ENCODE results near the gene ANO10. TPM values are rescaled to one million over a fixed set of nuclear protein-coding genes. Genes with fewer than 3 reads are reported as not detected.
"Not testable (repeated sequence)": the region's sequence is repeated elsewhere in the genome, so short reads cannot be mapped to it uniquely, and the experiment has no call there.

ANO10 gene
- 10 to 100 TPM; 32.4 to 41.3 (median 38.8) TPM for polyA plus RNA-seq (ENCODE audit: insufficient read length in 3 of 3)
- long read RNA-seq, donor 1, partial matches to known transcripts: 0 of 2 reads
- long read RNA-seq, donor 1, other reads (novel, unspliced or antisense): 0 of 2 reads
- long read RNA-seq, donor 2: 0 reads
- long read RNA-seq, donor 3, partial matches to known transcripts: 0 of 4 reads
- long read RNA-seq, donor 3, other reads (novel, unspliced or antisense): 0 of 4 reads
- long read RNA-seq, donor 4, partial matches to known transcripts: 0 of 4 reads
- long read RNA-seq, donor 4, other reads (novel, unspliced or antisense): 0 of 4 reads
- long read RNA-seq, donor 5: 0 reads
- long read RNA-seq, donor 6, partial matches to known transcripts: 0 of 3 reads
- long read RNA-seq, donor 6, other reads (novel, unspliced or antisense): 0 of 3 reads
- long read RNA-seq, donor 7, partial matches to known transcripts: 0 of 3 reads
- long read RNA-seq, donor 7, other reads (novel, unspliced or antisense): 0 of 3 reads
- long read RNA-seq, donor 8, transcript ANO10-201 (13 exons, 3,212 nt): major isoform, 6 of 7 reads
- long read RNA-seq, donor 8, partial matches to known transcripts: 0 of 7 reads
- long read RNA-seq, donor 8, other reads (novel, unspliced or antisense): 0 of 7 reads
- long read RNA-seq, donor 9, transcript ANO10-201 (13 exons, 3,212 nt): major isoform, 5 of 5 reads
- long read RNA-seq, donor 9, partial matches to known transcripts: 0 of 5 reads
- long read RNA-seq, donor 9, other reads (novel, unspliced or antisense): 0 of 5 reads
- long read RNA-seq, donor 10, partial matches to known transcripts: 0 of 3 reads
- long read RNA-seq, donor 10, other reads (novel, unspliced or antisense): 0 of 3 reads
- long read RNA-seq, donor 11, partial matches to known transcripts: 0 of 3 reads
- long read RNA-seq, donor 11, other reads (novel, unspliced or antisense): 0 of 3 reads
- long read RNA-seq, donor 12: 0 reads
- long read RNA-seq, donor 13, partial matches to known transcripts: 8 of 11 reads
- long read RNA-seq, donor 13, other reads (novel, unspliced or antisense): 0 of 11 reads
- long read RNA-seq, donor 14, partial matches to known transcripts: 0 of 2 reads
- long read RNA-seq, donor 14, other reads (novel, unspliced or antisense): 0 of 2 reads
- long read RNA-seq, donor 15: 0 reads
- long read RNA-seq, donor 16, transcript ANO10-201 (13 exons, 3,212 nt): major isoform, 12 of 24 reads
- long read RNA-seq, donor 16, partial matches to known transcripts: 5 of 24 reads
- long read RNA-seq, donor 16, other reads (novel, unspliced or antisense): 5 of 24 reads

DNA sequence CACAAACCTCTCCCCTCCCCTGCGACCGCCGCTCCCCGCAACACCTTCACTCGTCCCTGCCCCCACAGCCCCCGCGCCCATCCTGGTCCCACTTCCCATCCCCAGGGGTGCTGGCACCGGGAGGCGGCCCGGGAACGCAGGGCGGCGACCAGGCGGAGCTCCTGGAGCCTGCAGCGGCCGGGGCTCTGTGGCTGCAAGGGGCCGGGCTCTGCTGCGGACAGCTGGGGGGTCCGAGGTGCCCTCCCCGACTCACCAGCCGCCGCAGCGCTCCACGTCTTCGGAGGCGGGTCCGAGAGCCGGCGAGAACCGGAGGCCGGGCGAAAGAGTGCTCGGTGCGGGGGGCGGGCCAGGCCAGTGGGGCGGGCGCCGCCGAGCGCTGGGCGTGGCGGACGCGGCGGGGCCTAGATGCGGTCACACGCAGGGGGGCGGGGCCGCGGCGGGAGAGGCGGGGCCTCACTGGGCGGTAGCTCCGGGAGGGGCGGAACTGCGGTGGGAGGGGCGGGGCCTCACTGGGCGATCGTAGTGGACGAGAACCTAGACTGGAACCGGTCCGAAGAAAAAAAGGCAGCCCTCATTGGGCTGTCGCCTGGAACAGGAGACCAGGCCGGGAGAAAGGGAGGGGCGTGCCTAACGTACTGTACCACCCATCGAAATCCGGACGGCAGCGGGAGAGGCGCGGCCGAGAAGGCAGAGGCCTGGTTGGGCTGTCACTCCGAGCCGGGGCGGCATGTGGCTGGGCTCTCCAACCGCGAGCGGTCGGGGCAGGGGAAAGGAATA is at the start of gene ANO10:
ANO10 (minus strand) TSS at position 356 of the 777 bp plus-strand sequence. CDS start 16,159 bp downstream, outside the sequence.
- peak; percentile 93 to 99 (median 97) for DNase-seq (ENCODE audit: extremely low read depth in 1 of 11, low read depth in 9 of 11, low spot score in 4 of 11)

GRCh38 chr3:43670635-43671522 is 49.1 kb upstream of the ANO10 start:
- DNase-seq (ENCODE audit: extremely low read depth in 1 of 11, low read depth in 9 of 11, low spot score in 4 of 11): no peak

DNA sequence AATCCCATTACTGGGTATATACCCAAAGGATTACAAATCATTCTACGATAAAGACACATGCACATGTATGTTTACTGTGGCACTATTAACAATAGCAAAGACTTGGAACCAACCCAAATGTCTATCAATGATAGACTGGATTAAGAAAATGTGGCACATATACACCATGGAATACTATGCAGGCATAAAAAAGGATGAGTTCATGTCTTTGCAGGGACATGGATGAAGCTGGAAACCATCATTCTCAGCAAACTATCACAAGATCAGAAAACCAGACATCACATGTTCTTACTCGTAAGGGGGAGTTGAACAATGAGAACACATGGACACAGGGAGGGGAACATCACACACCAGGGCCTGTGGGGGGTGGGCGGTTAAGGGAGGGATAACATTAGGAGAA is 43.2 kb upstream of the ANO10 start:
- DNase-seq (ENCODE audit: extremely low read depth in 1 of 11, low read depth in 9 of 11, low spot score in 4 of 11): not testable (repeated sequence)

DNA sequence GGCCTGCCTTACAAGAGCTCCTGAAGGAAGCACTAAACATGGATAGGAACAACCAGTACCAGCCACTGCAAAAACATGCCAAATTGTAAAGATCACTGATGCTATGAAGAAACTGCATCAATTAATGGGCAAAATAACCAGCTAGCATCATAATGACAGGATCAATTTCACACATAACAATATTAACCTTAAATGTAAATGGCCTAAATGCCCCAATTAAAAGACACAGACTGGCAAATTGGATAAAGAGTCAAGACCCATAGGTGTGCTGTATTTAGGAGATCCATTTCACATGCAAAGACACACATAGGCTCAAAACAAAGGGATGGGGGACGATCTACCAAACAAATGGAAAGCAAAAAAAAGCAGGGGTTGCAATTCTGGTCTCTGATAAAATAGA is 39.6 kb upstream of the ANO10 start:
- DNase-seq (ENCODE audit: extremely low read depth in 1 of 11, low read depth in 9 of 11, low spot score in 4 of 11): not testable (repeated sequence)

GRCh38 chr3:43659250-43659880 is 37.6 kb upstream of the ANO10 start:
- no peak for DNase-seq (ENCODE audit: extremely low read depth in 1 of 11, low read depth in 9 of 11, low spot score in 4 of 11)

GRCh38 chr3:43656390-43656789 is 34.6 kb upstream of the ANO10 start:
- not testable (repeated sequence) for DNase-seq (ENCODE audit: extremely low read depth in 1 of 11, low read depth in 9 of 11, low spot score in 4 of 11)

GRCh38 chr3:43650345-43650744 is 28.5 kb upstream of the ANO10 start:
- DNase-seq (ENCODE audit: extremely low read depth in 1 of 11, low read depth in 9 of 11, low spot score in 4 of 11): no peak

DNA sequence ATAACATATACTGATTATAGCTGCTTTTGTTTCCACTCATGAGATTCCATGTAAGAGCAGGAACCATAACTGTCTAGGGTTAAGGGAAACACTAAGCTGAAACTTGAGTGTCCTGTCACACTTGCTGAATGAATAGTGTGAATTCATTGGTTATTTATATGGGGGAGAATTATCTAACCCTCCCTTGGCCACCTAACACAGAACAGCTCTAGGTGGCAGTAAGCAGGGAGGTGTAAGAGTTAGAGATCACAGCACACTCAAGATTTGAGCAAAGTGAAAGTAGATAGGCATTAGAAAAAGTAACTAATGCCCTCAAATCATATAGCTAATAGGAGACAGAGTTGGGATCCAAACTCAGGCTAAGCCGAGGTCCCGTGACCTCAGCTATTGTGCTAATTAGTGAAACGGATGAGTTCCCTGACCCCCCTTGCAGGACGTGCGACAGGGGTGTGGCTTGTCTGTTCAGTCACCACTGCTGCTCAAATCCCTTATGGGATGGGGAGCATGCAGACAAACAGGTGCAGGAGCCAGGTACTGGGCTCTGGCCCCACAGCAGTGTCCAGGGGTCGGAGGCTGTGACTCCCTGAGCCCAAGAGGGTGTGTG is 27.7 kb upstream of the ANO10 start:
- peak in 1 of 11 donors; percentile 5 for DNase-seq (ENCODE audit: extremely low read depth in 1 of 11, low read depth in 9 of 11, low spot score in 4 of 11)

GRCh38 chr3:43648957-43649356 is 27.1 kb upstream of the ANO10 start:
- DNase-seq (ENCODE audit: extremely low read depth in 1 of 11, low read depth in 9 of 11, low spot score in 4 of 11): no peak

DNA sequence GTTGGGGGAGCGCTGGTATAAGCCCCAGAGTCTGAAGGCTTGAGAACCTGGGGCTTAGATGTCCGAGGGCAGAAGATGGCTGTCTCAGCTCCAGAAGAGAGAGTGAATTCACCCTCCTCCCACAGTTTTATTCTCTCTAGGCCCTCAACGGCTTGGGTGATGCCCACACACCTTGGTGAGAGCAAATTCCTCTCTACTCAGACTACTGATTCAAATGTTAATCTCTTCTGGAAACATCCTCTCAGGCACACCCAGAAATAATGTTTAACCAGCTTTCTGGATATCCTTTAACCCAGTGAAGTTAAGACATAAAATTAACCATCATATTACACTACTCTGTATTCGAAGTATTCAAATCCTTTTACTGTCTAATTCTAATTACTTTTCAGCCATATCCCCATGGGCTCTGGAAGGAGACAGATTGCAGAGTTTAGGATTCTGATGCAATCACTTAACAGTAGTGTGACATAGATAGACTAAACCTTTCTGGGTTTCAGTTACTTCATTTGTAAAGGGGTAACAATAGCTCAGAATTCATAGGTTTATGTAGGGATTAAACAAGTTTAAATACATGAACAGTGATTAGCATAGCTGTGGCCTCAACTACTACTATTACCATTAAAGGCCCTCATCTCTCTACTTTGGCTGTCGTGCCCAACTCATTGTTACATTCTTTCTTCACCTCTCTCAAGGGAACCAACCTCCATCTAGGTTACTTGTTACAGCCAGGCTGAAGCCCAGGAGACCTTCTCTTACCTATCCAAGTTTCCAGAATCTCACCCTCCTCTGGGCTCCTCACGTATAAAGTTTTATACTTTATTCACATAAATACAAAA is 25.7 kb upstream of the ANO10 start:
- DNase-seq (ENCODE audit: extremely low read depth in 1 of 11, low read depth in 9 of 11, low spot score in 4 of 11): peak in 1 of 11 donors; percentile 24

GRCh38 chr3:43644443-43644842 is 22.6 kb upstream of the ANO10 start:
- DNase-seq (ENCODE audit: extremely low read depth in 1 of 11, low read depth in 9 of 11, low spot score in 4 of 11): no peak

- DNase-seq (ENCODE audit: extremely low read depth in 1 of 11, low read depth in 9 of 11, low spot score in 4 of 11): no peak
Observed at GRCh38 chr3:43641306-43642114, 19.7 kb upstream of the ANO10 start.

- DNase-seq (ENCODE audit: extremely low read depth in 1 of 11, low read depth in 9 of 11, low spot score in 4 of 11): no peak
Observed at GRCh38 chr3:43640681-43641080, 18.9 kb upstream of the ANO10 start.

- no peak for DNase-seq (ENCODE audit: extremely low read depth in 1 of 11, low read depth in 9 of 11, low spot score in 4 of 11)
Observed at GRCh38 chr3:43638594-43639447, 17.0 kb upstream of the ANO10 start.
